ENCODE data around the gene DNAJA3. TPM values are rescaled to one million over a fixed set of nuclear protein-coding genes. Genes with fewer than 3 reads are reported as not detected.

Gene DNAJA3
- total RNA-seq, 1 donor from 2014 or later = 74.2 TPM

DNA sequence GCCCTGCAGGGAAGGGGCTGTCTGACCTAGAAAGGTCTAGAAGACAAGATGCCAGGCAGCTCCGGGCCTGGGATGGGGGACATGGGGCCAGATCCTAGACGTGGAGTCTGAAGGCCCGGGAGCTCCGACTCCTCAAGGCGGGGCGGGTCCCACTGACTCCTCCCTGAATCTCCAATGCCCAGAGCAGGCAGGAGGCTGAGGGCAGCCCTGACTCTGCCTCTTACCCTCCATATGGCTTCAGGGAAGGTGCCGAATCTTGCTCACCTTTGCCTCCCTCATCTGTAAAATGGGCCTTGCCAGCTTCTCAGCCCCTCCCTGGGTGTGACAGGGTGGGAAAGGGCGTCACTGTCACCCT, 39.2 kb upstream of the DNAJA3 start:
- Histone ChIP-seq H3K4me3 (no peak overlapping the region), H3K27me3 (ENCODE audit: low read depth) (no peaks in the 10 kb centered on the region), H3K36me3 (peaks cover 22% of the 10 kb centered on the region), H3K9me3 (replicated peaks) (no peaks in the 10 kb centered on the region), H3K4me1 (peaks cover 86% of the 10 kb centered on the region), H3K27ac (replicated peaks) (peak overlapping the region; percentile 57)
- TF ChIP-seq, protein P1, sequence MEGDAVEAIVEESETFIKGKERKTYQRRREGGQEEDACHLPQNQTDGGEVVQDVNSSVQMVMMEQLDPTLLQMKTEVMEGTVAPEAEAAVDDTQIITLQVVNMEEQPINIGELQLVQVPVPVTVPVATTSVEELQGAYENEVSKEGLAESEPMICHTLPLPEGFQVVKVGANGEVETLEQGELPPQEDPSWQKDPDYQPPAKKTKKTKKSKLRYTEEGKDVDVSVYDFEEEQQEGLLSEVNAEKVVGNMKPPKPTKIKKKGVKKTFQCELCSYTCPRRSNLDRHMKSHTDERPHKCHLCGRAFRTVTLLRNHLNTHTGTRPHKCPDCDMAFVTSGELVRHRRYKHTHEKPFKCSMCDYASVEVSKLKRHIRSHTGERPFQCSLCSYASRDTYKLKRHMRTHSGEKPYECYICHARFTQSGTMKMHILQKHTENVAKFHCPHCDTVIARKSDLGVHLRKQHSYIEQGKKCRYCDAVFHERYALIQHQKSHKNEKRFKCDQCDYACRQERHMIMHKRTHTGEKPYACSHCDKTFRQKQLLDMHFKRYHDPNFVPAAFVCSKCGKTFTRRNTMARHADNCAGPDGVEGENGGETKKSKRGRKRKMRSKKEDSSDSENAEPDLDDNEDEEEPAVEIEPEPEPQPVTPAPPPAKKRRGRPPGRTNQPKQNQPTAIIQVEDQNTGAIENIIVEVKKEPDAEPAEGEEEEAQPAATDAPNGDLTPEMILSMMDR (IDR thresholded peaks at IDR 0.05; ENCODE audit: borderline replicate concordance) = no peak
- intact Hi-C loops (cut with micrococcal nuclease) = no loop called here
- DNase-seq = no peak

DNA sequence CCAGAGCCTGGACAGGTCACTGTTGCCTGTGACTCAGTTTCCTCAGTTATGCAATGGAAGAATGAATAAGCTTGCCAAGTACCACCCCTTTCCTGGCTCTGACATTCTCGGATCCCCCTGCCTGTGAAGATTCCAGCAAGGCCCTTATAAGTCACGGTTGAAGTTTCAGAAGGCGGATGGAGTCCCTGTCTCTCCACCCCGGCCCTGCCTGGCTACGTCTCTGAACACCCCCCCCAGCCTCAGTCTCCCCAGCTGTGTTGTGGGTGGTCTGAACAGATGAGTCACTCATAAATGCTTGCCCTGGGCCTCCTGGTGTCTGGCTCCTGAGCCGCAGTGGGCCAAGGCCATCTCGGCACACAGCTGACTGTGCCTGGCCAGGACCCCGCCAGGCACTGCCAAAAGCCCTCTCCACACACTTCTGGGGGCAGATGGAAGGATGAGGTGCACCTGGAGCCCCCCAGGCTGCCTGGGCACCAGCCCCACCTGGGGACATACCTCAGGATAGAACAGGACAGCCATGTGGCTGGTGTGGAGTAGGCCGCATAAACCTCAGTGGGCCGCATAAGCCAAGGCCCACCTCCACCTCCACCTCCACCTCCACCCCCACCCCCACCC, 38.6 kb upstream of the DNAJA3 start:
- Histone ChIP-seq H3K27ac (replicated peaks) (peak overlapping the region; percentile 57), H3K27me3 (ENCODE audit: low read depth) (no peaks in the 10 kb centered on the region), H3K9me3 (replicated peaks) (no peaks in the 10 kb centered on the region), H3K4me3 (no peak overlapping the region), H3K36me3 (peaks cover 17% of the 10 kb centered on the region), H3K4me1 (peaks cover 92% of the 10 kb centered on the region)
- TF ChIP-seq, protein P1 (IDR thresholded peaks at IDR 0.05; ENCODE audit: borderline replicate concordance) = no peak
- intact Hi-C loops (cut with micrococcal nuclease) = no loop called here
- no peak for DNase-seq

DNA sequence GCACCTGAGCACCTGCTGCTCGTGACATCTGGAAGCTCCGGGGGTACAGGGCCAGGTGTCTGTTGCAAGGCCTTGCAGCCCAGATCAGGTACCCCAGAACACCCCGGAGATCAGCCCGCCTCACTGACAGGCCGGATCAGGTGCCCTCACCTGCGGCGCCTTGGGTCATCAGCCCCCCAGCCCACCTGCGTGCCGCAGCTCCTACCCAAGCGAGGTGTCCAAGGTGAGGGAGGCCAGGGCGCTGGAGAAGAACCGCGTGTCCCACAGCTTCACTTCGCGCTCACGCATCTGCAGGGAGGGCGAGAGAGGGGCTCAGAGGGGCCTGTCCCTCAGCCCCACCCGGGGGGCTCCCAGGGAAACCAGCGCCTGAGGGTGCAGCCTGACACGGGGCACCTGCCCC, 37.9 kb upstream of the DNAJA3 start:
- DNase-seq = no peak
- no peaks in the 10 kb centered on the region for H3K27me3 ChIP-seq (ENCODE audit: low read depth)
- H3K36me3 ChIP-seq = peaks cover 9% of the 10 kb centered on the region
- H3K27ac ChIP-seq (replicated peaks) = peak overlapping the region; percentile 84
- TF ChIP-seq, protein P1 (IDR thresholded peaks at IDR 0.05; ENCODE audit: borderline replicate concordance) = no peak
- intact Hi-C loops (cut with micrococcal nuclease) = no loop called here
- no peak overlapping the region for H3K4me3 ChIP-seq
- no peaks in the 10 kb centered on the region for H3K9me3 ChIP-seq (replicated peaks)
- H3K4me1 ChIP-seq = peaks cover 92% of the 10 kb centered on the region

DNA sequence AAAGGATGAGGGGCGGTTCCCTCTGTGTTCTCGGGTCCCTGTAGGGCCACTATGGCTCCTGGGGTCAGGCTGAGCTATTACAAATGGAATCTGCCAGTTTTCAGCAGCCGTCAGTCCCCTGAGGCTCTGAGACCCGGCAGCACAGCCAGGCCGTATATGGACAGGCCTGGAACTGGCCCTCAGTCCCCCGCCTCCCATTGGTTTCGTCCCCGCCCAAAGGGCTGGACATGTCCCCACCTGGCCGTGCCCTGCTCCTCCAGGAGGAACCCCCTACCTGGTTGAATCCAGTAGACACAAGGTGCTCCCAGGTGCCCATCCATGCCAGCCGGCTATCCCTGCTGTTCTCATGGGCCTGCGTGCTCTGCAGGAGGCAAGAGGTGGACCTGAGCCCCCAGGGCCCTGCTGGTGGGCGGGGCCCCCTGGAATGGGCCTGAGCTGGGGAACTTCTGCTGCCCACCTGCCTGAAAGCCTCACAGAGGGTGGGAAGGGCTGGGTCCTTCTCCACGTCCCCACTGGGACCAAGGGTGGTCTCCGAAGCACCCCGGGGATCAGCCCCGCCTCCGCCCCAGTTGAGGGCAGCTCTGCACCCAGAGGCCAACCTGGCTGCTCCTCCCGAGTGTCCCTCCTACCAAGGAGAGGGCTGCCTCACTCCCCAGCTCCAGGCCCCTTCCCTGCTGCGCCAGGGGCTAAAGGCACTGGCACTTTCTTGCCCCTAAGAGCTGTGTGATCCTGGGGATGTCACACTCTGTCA, 37.2 kb upstream of the DNAJA3 start:
- peaks cover 6% of the 10 kb centered on the region for H3K36me3 ChIP-seq
- peak overlapping the region; percentile 84 for H3K27ac ChIP-seq (replicated peaks)
- no peaks in the 10 kb centered on the region for H3K9me3 ChIP-seq (replicated peaks)
- no peaks in the 10 kb centered on the region for H3K27me3 ChIP-seq (ENCODE audit: low read depth)
- H3K4me1 ChIP-seq = peaks cover 94% of the 10 kb centered on the region
- intact Hi-C loops (cut with micrococcal nuclease) = no loop called here
- H3K4me3 ChIP-seq = no peak overlapping the region
- TF ChIP-seq, protein P1 (IDR thresholded peaks at IDR 0.05; ENCODE audit: borderline replicate concordance) = no peak
- DNase-seq = peak; percentile 51

DNA sequence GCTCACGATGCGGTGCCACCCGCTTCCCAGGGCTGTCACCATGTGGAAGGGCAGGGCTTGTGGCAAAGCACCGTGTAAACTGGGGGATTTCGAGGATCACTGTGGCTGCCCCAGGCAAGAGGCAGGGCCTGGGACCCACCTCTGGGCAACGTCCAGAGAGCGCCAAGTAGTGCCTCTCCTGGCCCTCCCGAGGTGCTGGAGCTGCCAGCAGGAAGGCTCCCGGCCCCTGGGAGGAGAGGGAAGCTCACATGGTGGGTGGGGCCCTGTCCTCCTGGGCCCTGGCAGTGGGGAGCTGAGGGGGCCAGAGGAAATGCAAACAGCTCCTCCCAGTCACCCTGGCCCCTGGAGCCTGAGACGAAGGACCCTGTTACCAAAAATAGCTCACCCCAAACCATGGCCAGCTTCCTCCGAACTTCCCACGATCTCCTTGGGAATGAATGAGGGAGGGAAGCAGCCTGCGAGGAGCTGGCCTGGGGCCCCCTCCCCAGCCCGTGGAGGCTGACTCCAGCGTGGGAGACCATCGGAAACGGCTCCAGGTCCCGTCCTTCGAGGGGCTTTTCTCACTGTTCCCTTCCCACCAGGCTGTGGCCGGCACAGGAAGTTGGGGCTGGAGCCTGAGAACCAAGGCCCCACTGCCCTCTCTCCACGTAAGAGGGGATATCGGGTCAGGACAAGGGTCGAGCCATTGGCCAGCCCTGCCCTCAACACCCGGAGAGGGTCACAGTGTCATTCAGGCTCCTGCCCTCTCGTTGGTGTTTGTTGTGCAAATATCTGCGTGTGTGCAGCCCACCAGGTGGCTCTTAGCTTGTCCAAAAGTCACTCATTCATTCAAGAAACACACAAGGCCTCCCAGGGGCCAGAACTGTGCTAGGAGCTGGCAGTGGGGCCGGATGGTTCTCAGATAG, 36.4 kb upstream of the DNAJA3 start:
- no peak overlapping the region for H3K4me3 ChIP-seq
- H3K4me1 ChIP-seq = peaks cover 85% of the 10 kb centered on the region
- intact Hi-C loops (cut with micrococcal nuclease) = no loop called here
- TF ChIP-seq, protein P1 (IDR thresholded peaks at IDR 0.05; ENCODE audit: borderline replicate concordance) = no peak
- peak overlapping the region; percentile 84 for H3K27ac ChIP-seq (replicated peaks)
- H3K36me3 ChIP-seq = peaks cover 8% of the 10 kb centered on the region
- H3K27me3 ChIP-seq (ENCODE audit: low read depth) = no peaks in the 10 kb centered on the region
- DNase-seq = peak; percentile 35
- no peaks in the 10 kb centered on the region for H3K9me3 ChIP-seq (replicated peaks)
